Stimulated activated CD4-positive, alpha-beta T cell treated with anti-CD3 and anti-CD28 coated beads, Interleukin-4, amount 100 ng/mL, for 4 hours (primary cell): Measurements from ENCODE around the gene NCAPG2.
A peak's percentile ranks its signal among the peaks of the same experiment; 100 is the strongest.
"Not testable (repeated sequence)": the region's sequence is repeated elsewhere in the genome, so short reads cannot be mapped to it uniquely, and the experiment has no call there.

Experiments
- DNase-seq, 2 experiments: peaks; one replicate each; pipeline ENCODE4 v3.0.0-alpha.2; 2020

NCAPG2 gene

DNA sequence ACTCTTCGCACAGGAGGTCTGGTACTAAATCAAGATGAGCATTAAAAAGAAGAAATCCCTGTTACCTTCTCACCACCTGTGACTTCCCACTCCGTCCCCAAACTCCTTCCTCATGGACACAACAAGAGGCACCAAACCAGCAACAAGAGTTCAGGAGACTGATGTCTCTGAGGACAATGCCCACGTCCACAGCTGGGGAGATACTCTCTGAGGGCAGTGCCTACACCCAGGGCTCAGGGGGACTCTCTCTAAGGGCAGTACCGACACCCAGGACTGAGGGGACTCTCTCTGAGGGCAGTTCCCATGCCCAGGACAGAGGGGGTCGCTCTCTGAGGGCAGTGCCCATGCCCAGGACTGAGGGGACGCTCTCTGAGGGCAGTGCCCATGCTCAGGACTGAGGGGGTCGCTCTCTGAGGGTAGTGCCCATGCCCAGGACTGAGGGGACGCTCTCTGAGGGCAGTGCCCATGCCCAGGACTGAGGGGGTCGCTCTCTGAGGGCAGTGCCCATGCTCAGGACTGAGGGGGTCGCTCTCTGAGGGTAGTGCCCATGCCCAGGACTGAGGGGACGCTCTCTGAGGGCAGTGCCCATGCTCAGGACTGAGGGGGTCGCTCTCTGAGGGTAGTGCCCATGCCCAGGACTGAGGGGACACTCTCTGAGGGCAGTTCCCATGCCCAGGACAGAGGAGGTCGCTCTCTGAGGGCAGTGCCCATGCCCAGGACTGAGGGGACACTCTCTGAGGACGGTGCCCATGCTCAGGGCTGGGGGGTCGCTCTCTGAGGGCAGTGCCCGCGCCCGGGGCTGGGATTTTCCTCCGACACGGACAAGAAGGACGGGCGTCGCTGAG lies 703 bp downstream of the NCAPG2 start:
- not testable (repeated sequence) for DNase-seq

DNA sequence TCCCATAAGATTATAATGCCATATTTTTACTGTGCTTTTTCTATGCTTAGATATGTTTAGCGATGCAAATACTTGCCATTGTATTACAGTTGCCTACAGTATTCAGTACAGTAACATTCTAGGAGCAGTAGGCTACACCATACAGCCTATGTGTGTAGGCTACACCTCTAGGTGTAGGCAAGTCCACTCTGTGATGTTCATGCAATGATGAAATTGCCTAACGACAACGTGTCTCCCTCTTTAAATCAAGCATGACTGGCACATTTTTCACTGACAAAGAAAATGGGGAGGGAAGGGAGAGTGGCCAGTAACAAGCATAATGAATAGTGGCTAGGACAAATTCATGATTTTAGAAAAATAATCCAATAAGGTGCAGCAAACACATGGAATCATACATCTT lies 1.7 kb downstream of the NCAPG2 start:
- DNase-seq = no peak

DNA sequence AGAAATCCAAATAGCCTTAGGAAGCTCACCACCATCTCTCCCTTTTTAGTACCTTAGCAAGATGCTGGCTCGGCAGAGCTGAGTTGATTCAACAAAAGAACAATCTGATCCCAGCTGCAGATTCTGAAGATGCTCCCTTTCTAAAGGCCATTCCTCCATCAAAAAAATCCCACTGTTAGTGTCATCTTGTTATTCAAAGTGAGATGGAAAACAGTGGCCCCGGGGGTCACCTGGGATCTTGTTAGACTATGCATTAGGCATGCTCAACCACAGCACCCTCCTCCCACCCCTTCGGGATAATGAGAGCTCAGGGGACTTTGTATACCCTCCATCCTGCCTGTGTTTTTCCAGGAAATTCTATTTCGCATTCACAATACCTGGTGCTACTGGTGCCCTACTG lies 2.4 kb downstream of the NCAPG2 start:
- no peak for DNase-seq

DNA sequence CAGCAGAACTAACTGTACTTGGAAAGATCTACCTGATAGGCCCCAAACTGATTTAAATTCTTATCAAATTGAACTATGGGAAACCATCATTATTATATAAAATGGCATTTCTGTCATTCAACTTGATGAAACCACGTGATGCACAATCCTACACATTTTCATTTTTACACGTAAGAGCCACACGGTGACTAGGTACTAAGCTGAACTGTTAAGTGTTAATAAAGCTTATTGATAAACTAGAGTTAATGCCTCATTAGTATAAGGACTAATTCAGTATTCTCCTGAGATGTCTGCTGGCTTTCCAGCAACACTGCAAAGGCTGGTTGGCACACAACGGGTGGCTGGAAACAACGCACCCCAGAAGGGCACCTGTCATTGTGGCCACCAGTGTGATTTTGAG lies 4.6 kb downstream of the NCAPG2 start:
- no peak for DNase-seq

DNA sequence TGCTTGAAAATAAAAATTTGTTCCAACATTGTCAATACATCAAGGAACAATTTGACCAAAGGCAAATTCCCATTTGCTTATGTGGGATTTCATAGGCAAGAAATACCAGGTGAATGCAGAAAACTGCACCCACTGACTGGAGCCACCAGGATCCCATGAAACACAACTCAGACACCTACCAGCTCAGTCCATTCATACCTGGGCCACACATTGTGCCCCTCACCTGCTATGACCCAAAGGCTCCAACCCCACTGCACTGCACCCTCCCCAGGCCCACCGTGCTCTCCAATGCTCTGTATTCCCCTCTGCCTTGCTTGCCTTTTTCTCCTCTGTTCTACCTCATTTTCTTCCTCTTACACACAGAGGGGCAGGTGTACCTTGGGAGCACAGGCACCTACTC lies 5.3 kb downstream of the NCAPG2 start:
- DNase-seq = no peak

DNA sequence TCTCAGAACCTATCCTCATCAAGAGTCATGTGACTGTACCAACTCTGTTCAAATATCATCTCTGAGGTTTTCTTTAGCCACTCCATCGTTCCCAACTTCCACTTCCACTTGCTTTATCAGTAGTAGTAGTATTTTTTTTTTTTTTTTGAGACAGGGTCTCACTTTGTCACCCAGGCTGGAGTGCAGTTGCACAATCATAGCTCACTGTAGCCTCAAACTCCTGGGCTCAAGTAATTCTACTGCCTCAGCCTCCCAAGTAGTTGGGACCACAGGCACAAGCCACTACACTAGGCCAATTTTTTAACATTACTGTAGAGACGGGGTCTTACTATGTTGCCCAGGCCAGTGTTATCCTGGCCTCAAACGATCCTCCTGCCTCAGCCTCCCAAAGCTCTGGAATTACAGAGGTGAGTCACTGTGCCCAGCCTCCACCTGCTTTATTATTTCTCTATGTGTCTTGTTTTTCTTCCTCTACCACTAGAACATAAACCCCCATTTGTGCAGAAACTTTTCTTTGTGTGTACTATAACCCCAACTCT lies 5.9 kb downstream of the NCAPG2 start:
- no peak for DNase-seq

DNA sequence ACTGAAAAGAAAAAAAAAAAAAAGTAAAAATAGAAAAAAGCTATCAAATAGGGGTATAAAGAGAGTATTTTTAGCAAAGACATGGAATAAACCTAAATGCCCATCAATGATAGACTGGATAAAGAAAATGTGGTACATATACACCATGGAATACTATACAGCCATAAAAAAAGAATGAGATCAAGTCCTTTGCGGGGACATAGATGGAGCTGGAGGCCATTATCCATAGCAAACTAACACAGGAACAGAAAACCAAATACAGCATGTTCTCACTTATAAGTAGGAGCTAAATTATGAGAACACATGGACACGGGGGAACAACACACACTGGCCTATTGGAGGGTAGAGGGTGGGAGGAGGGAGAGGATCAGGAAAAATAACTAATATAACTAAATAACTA lies 7.0 kb downstream of the NCAPG2 start:
- DNase-seq = not testable (repeated sequence)

DNA sequence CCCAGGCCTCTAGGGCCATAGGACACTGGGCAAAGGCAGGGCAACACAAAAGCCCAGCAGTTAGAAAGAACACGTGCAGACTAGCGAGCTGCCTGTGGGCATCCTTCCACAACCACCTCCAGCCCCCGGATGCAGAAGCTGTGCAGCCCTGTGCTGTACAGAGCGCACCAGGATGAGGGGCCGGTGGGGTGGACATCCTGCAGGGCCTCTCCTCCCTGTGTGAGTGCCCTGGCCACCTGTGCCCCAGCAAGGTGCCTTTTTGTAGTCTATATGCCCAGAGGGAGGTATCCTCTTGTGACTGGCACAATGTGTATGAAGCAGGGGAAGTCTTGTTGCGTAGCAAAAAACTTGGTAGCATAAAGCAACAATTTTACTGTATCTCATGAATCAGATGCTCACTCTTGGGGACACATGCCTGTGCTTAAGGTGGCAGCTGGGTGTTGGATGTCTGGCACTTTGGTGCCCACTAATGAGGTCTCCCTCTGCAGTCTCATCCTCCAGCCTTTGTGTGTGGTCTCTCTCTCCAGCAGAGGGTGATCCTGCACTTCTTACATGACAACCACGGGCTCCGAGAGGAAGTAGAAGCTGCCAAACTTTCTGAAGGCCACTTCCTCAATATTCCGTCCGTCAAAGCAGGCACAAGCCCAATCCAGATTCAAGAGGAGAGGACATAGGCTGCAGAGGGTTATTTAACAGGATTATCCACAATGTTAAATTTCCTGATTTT lies 8.7 kb downstream of the NCAPG2 start:
- DNase-seq = peak in 1 of 2 experiments; percentile 54

DNA sequence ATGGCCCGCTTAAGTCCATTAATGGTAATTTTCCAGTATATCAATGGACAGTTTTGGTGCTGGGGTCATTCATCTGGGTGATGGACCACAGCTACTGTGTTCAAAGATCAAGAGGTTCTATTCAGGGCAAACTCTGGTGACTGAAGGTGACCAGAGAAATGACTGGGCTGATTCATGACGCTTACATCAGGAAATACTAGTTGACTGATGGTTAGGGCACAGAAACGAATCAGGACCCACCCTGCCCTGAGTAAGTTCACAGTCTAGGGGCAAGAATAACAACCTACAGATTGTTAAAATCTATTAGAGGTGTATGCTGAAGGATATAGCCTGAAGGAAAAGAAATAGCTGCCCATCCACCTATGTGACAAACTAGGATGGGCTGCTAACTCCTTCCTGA lies 9.5 kb downstream of the NCAPG2 start:
- no peak for DNase-seq

DNA sequence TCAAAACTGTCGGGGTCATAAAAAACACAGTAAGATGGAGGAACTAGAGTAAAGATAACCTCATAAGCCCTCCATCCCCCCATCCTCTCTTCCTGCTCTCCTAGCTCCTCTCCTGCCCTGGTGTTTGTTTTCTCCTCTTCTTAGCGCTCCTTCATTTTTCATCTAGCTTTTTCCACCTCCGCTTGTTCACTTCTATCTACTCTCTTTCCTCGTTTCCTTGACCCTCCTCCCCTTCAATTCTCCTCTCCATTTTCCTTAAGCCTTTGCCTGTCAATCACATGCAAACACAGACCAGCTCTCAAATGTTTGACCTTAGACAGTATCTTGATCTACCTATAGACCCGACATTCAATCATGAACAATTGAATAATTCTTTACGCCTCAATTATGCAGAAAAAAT lies 10.0 kb downstream of the NCAPG2 start:
- DNase-seq = no peak

DNA sequence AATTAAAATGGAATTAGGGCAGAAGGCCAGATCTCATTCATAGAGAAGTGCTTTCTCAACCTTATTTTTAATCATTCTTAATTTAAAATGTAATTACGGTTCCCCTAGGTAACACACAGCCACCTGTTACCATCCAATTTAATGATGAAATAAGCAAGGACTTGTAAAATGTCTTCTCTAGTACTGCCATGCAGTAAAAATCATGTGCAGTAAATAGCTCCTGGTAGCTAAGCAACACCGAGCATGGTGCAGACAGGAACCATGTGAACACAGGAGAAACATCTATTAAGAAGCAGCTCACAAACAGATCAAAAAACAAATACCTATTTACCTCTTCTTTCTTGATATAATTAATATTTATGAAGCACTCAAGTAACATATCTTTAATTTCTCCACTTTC lies 15.1 kb downstream of the NCAPG2 start:
- no peak for DNase-seq

DNA sequence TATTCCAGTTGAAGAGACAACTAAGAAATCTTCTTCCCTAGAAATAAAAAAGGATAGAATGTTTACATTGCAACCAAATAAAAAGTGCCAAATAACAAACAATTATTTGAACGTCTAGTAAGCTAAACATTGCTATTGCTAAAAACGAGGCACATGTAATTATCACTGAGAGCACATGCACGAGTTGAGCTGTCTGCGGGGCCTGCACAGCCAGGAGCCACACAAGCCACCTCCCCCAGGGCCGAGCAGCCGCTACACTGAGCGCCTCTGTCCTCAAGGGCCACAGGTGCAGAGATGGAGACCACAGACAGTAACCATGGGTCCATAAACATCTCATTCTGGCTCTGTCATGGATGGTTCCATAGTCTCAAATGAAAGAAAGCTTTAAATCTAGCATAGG lies 17.2 kb downstream of the NCAPG2 start:
- no peak for DNase-seq

DNA sequence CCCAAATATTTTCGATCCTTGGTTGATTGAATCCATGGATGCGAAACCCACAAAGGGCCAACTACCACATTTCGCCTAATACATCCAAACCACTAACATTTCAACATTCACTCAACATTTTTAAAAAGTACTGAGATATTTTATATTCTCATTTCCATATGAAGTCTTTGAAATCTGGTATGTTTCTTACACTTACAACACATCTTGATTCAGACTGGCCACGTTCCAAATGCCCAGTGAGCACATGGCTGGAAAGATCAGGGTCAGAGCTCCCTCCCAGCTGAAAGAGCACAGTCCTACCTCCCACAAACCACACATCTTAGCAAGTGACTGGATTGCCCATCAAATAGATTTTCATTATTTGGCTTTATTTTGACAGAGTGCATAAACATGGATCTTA lies 18.9 kb downstream of the NCAPG2 start:
- no peak for DNase-seq

DNA sequence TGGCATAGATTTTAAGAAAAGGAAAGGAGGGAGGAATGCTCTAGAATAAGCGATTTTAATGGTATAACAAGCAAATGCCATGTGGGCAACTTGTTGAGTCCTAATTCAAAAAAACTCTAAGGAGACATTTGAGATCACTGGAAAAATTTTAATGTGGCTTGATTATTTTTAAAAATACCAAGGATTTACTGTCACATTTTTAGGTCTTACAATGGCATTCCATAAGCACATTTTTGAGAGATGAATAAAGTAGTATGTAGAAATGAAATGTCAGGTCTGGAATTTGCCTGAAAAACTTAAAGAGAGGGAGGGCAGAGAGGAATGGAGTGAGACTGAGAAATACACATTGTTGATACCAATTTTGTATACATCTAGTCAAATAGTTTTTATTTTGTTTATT lies 20.3 kb downstream of the NCAPG2 start:
- no peak for DNase-seq

DNA sequence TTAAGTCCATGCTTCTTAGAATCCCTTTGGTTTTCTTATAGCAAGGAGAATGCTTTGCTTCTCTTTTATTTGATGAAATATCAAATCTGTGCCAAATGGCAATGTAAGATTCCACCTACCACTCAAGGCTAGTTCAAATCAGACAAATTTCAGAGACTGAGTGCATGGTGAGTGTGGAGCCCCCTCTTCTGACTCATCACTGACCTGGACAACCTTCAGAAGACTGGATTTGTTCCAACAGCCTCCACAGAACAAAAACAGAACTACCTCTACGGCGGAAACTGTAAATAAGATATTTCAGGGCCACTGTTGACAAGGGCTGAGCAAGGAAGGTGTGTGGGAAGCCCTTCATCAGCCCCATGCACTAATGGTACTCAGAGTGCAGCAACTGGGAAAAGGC lies 21.1 kb downstream of the NCAPG2 start:
- no peak for DNase-seq

DNA sequence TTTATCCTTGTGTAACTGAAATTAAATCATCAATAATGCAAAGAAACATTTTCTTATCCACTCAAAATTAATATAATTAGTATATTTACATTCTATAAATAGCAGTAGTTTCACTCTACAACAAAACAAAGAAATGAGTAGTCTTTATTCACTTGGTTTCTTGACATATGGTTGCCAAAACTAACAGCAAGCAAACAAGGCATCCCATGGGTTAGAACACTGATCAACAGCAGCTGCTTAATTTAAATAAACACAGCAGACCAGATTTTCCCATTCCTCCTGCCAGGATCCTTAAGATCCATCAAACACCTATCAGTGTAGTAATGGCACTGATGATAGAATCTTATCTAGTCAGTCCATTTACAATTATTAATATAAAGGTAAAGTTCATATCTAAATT lies 22.1 kb downstream of the NCAPG2 start:
- DNase-seq = no peak

DNA sequence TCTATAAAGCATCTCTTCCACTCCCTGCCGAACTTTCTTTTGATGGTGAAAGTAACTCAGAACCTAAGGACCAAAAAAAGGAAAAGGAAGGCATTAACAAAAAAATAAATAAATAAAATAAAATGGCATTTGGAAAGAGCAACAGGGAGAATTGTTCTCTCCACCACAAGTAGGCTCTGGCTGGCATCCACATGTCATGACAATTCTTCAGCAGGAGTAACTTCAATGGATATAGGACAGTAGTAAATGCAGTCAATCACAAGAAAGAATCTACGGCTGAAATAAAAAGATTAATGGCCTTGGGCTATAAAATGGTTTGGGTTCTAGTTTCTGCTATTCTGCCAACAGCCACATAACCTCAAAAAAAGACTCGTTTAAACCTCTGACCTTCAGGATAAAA lies 23.9 kb downstream of the NCAPG2 start:
- no peak for DNase-seq

DNA sequence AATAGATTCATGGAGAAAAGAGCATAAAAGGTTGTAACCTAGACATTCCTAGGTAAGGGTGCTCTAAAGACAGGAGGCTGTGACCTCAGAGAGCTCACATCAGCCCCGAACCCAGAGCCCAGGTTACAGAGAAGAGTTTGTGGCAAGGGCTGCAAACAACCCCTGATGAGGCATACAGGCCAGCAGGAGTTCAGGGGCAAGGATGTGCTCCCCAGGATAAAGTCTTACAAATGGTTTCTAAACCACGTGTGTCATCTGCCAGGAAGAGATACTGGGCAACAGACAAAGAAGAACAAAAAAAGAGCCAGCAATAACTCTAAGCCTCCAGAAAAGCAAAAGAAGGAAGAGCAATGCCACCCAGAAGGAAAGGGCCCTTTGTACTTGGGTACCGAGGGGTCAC lies 27.7 kb downstream of the NCAPG2 start:
- DNase-seq = no peak

DNA sequence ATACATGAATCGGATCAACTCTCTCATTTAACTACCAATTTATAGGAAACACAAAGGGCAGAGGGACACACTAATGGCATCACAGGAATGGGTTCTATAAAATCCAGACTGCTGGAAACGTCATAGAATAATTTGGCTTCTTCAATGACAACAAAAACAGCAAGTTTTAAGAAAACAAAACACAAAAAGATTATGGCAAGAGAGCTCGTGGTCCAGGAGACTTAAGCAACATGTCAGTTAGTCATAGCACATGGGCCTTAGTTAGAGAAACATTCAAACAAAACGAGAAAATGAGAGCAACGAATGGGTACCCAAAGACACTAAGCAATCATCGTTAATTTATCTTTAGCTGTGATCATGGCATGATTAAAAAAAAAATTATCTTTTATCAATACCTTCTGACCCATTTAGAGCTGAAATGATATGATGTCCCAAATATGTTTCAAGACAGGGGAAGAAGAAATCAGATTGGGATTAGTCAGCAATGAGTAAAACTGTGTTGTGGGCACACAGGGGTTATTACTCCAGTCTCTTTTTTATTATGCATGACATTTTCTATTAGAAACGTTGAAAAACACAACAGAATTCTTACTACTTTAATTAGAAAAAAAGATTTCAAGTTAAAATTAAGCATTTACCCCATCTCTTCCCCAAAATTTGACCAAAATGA lies 28.3 kb downstream of the NCAPG2 start:
- no peak for DNase-seq

DNA sequence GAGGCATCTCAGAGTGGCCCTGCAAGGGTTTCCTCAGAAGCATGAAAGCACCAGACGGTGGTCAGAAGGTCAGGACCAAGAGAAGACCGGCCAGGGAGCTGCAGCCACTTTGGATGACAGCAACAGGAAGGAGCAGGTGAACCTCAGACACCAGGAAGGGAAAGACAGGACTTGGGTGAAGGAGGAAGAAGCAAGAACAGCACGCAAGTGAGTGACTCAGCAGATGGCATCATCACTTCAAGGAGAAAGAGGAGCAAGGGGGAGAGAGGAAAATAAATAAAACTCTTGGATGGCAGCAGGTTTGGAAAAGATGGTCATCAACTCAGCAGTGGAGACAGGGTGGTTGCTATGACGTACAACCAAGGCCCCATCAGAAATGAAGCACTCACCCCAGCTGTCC lies 31.6 kb downstream of the NCAPG2 start:
- no peak for DNase-seq

DNA sequence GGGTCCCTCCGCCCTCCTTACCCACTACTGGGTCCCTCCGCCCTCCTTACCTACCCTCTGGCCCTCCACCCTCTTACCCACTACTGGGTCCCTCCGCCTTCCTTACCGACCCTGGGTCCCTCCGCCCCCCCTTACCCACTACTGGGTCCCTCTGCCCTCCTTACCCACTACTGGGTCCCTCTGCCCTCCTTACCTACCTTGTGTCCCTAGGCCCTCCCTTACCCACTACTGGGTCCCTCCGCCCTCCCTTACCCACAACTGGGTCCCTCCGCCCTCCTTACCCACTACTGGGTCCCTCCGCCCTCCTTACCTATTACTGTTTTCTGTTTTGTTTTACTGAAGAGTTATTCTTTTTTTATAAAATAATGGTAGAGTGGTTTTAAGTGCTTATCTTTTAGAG lies 36.5 kb downstream of the NCAPG2 start:
- not testable (repeated sequence) for DNase-seq

DNA sequence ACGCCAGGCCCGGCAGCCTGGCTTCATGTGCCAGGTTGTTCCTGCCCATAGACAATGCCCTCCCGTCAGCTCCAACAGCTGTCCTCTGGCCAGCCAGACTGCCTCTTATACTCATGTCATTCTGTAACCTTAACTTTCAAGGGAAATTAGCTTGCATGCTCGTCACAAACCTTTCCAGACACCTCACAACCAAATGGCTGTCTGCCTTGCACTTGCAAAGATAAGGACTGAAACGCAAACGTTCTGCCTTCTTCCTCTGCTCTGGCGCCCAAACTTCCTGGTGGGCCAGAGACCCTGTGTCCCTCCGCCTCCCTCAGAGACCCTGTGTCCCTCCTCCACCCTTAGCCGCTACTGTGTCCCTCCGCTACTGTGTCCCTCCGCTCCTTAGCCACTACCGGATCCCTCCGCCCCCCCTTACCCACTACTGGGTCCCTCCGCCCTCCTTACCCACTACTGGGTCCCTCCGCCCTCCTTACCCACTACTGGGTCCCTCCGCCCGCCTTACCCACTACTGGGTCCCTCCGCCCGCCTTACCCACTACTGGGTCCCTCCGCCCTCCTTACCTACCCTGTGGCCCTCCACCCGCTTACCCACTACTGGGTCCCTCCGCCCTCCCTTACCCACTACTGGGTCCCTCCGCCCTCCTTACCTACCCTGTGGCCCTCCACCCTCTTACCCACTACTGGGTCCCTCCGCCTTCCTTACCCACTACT lies 37.5 kb downstream of the NCAPG2 start:
- not testable (repeated sequence) for DNase-seq

DNA sequence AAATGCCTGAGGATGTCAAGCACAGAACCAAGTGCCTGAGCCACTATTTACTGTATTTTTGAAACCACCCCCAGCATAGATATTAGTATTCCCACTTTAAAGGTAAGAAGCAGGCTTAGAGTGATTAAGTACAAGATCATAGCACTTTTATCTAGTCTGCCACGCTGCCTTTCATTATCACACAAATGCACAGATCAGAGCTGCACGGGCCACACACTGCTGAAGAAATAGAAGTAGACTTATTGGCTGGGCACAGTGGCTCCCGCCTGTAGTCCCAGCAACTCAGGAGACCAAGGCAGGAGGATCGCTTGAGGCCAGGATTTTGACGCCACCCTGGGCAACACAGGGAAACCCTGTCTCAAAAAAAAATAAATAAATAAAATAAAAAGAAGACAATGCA lies 38.2 kb downstream of the NCAPG2 start:
- no peak for DNase-seq
